GM19372 (cell line): Measurements from ENCODE around the gene ZNF593OS.

ENCODE experiments used
- ATAC-seq: cut with Tn5 transposase; IDR thresholded peaks from one replicate; pipeline ENCODE4 v1.9.1; 2021; ENCODE audit warnings: mild to moderate bottlenecking, low read depth, moderate library complexity; ENCODE audit not compliant: unreplicated experiment

Gene ZNF593OS

DNA sequence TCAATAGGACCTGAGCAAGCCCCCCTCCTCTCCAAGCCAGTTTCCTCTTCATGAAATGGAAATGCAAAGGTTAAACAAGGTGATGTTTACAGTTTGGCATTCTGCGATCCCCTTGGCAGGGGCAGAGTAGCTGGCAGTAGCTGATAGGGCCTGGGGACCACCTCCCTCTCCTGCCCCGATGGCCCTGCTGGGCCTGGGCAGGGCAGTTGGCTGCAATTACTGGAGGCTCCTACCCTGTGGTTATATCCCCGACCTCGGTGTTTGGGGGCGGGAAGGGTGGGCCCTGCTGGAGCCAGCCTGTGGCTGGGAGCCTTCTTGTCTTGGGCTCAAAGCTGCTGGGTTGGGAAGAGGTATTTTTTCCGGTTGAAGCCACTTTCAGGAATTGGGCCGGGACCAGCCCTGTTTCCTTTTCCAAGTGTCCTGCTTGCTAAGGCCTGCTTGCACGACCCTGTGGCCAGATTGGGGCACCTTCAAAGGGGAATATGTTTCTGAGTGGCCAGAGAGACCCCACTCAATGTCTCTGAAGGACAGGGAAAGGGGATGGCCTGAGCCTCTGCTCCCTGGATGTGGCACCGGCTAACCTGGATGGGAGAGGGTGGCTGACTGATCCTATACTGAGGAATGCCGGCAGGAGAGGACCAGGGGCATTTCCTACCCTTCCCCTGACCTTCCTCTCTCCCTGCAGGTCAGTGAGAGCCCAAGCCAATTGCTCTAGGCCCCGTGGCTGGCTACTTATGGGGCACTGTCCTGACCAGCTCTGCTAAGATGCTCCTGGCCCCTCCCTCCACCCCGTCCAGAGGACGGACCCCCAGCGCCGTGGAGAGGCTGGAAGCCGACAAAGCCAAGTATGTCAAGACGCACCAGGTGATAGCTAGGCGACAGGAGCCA, 10.9 kb downstream of the ZNF593OS start:
- no peak for ATAC-seq

- no peak for ATAC-seq
Measured at GRCh38 chr1:26159743-26160039, 11.9 kb downstream of the ZNF593OS start.

- ATAC-seq: no peak
Measured at GRCh38 chr1:26158908-26159742, 12.5 kb downstream of the ZNF593OS start, which contains the start of gene FAM110D. TSS of gene FAM110D (plus strand) at chr1:26159079. CDS start at chr1:26161292, 2,213 bp downstream.

GRCh38 chr1:26158271-26158907, 13.2 kb downstream of the ZNF593OS start:
- no peak for ATAC-seq

DNA sequence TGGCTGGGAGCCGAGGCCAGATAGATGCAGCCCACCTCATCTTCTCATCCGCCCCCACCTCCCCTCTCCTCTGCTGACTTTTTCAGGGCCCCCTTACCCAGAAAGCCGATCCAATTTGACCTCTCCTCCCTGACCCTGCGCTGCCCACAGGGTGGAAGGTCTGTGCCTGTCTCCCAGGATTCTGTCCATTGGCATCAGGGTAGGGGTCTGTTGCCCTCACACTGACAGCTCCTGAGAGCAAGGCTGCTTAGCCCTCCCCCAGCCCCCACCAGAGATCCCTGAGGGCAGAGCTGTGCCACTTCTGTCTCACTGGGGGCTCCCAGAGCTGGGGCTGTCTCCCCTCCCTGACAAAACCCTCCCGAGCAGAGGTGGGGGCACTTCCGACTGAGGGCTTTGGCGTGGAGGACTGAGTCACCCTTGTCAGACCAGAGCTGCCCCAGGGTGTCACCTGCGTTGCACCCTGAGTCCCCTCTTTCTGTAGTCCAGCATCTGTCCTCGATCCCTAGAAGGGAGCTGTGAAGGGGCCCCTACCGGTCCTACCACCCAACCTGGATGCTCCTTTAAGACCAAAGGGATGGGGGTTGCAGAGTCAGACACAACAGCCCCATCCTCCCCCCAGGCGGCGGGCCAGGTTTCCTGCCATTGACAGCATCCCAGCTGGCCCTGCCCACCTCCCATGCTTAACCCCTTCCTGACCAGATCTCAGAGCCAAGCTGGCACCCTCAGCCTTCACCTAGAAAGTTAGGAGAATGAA, 15.2 kb downstream of the ZNF593OS start:
- ATAC-seq: no peak

- no peak for ATAC-seq
Measured at GRCh38 chr1:26155370-26156284, 16.0 kb downstream of the ZNF593OS start.

- no peak for ATAC-seq
Measured at GRCh38 chr1:26154750-26155149, 16.9 kb downstream of the ZNF593OS start.

DNA sequence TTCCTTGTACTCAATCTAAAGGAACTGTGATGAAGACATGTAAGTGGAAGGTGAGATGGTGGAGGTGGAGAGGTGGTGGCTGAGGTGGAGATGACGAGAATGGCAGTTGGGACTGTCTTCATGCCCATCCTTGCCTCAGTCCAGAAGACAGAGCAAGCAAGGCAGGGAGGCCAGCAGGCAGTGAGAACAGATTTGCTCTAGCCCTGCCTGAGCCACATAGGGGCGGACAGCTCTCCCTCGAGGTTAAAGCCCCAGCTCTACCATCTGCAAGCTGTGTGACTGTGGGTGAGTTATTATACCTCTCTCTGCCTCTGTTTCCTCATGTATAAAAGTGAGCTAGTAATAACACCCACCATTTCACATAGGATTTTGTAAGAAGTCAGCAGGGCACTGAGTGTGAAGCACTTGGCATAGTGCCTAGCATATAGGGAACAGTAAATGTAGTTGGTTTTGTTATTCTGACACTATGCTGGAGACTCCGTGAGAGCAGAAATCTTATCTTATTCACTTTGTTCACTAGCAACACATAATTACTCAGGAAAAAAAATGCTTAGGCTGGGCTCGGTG, 17.6 kb downstream of the ZNF593OS start:
- ATAC-seq: no peak

DNA sequence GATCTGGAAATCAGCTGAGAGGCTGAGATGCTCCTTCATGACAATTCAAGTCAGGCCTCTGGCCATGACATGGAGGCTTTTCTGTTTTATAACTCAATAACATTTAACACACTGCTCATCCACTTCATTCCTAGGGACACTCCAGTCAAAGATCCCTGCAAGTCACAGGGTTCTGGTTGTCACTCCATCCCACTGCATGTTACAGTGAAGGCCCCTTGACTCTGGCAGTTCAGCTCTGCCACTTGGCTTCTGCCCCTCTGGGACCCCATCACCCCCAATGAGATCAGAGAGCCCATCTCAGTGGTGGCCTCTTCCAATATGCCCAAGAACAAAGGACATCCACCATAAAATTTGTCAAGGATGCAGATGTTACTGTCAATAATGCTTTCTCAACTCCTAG, 22.7 kb downstream of the ZNF593OS start:
- no peak for ATAC-seq

GRCh38 chr1:26145960-26146294, 25.7 kb downstream of the ZNF593OS start:
- ATAC-seq: no peak

GRCh38 chr1:26145041-26145959, 26.3 kb downstream of the ZNF593OS start:
- no peak for ATAC-seq

DNA sequence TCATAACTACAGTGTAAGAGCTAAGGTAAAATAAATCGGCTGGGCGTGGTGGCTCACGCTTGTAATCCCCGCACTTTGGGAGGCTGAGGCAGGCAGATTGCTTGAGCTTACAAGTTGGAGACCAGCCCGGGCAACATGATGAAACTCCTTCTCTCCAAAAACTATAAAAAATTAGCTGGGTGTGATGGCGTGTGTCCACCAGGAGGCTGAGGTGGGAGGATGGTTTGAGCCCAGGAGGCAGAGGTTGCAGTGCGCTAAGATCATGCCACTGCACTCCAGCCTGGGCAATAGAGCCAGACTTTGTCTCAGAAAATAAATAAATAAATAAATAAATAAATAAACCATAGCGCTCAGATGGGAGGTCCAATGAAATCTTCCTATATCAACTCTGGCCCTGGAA, 29.5 kb downstream of the ZNF593OS start:
- ATAC-seq: no peak

DNA sequence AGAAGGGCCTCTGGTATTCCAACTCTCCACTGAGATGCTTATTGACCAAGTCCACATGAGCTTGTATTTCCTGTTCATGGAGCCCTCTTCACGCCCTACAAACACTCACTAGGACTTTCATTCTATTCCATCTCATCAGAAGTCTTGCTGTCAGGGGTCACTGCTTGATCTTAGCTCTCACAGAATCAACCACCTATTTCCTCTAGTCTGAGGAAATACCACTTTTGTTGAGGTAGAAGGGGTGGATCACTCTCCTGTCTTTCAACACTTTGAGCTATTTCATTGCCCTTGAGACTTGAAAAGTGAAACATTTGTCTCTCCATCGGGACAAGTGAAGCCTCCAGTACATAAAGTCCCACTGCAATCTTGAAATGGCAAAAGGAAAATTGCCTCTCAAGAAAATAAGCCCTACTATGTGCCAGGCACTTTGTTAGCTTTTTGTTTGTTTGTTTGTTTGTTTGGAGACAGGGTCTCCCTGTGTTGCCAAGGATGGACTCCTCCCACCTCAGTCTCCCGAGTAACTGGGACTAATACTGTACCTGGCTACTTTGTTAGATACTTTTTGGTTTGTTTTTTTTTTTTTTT, 32.6 kb downstream of the ZNF593OS start:
- no peak for ATAC-seq

DNA sequence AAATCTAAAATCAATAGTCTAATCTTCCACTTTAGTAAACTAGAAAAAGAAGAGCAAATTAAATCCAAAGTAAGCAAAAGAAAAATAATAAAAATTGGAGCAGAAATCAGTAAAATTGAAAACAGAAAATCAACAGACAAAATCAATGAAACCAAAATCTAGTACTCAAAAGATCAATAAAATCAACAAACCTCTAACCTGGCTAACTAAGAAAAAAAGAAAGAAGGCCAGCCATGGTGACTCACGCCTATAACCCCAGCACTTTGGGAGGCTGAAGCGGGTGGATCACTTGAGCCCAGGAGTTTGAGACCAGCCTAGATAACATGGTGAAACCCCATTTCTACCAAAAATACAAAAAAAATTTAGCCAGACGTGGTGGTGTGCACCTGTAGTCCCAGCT, 37.2 kb downstream of the ZNF593OS start:
- ATAC-seq: no peak

GRCh38 chr1:26132834-26133167, 38.8 kb downstream of the ZNF593OS start:
- ATAC-seq: no peak

- no peak for ATAC-seq
Measured at GRCh38 chr1:26132128-26132833, 39.4 kb downstream of the ZNF593OS start.

DNA sequence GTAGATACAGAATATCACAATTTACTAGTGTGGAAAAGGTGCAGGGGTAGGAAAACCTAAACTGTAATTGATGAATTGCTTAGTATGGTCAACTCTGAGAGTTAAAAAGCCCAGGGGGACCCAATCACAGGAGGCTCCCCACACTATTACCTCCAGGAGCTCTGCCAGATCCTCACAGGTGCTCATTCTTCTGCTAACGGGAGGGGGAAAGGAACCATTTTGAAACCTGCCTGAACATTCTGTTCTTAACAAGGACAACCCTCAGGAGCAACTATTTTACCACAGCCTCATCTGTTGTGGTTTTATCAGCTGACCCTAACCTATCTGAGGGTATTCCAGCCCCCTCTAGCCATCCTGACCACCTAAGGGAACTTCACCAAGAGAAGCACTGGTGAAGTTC, 40.9 kb downstream of the ZNF593OS start:
- ATAC-seq: no peak
